ENCODE results near the gene REC8. TPM values are rescaled to one million over a fixed set of nuclear protein-coding genes. Genes with fewer than 3 reads are reported as not detected.

Gene REC8
- total and polyA plus RNA-seq, 4 donors: 2.3 to 4.7 (median 3.8) TPM

GRCh38 chr14:24129410-24129998, 42.4 kb upstream of the REC8 start:
- WGBS: 86% methylated on average over 8 of the region's 8 CpGs
- no peak for TF ChIP-seq RAD21 (IDR thresholded peaks at IDR 0.05)
- no peak for TF ChIP-seq EGR1 (IDR thresholded peaks at IDR 0.05; ENCODE audit: low read depth in 2 of 2)
- no peak for TF ChIP-seq MAX (IDR thresholded peaks at IDR 0.05)
- TF ChIP-seq CTCF (IDR thresholded peaks at IDR 0.05; ENCODE audit: low read depth, low read length, missing input control): no peak
- no peak for TF ChIP-seq FOXA2 (IDR thresholded peaks at IDR 0.05)
- no peak for TF ChIP-seq RXRA (IDR thresholded peaks at IDR 0.05)
- TF ChIP-seq SP1 (IDR thresholded peaks at IDR 0.05): no peak
- no peak for TF ChIP-seq YY1 (IDR thresholded peaks at IDR 0.05)
- no peak for TF ChIP-seq HNF4G (IDR thresholded peaks at IDR 0.05)
- TF ChIP-seq JUND (IDR thresholded peaks at IDR 0.05): no peak
- TF ChIP-seq NR2F2 (IDR thresholded peaks at IDR 0.05): no peak
- TF ChIP-seq, protein P1, sequence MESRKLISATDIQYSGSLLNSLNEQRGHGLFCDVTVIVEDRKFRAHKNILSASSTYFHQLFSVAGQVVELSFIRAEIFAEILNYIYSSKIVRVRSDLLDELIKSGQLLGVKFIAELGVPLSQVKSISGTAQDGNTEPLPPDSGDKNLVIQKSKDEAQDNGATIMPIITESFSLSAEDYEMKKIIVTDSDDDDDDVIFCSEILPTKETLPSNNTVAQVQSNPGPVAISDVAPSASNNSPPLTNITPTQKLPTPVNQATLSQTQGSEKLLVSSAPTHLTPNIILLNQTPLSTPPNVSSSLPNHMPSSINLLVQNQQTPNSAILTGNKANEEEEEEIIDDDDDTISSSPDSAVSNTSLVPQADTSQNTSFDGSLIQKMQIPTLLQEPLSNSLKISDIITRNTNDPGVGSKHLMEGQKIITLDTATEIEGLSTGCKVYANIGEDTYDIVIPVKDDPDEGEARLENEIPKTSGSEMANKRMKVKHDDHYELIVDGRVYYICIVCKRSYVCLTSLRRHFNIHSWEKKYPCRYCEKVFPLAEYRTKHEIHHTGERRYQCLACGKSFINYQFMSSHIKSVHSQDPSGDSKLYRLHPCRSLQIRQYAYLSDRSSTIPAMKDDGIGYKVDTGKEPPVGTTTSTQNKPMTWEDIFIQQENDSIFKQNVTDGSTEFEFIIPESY (IDR thresholded peaks at IDR 0.05): no peak
- TF ChIP-seq TAF1 (conservative IDR thresholded peaks at IDR 0.05): no peak
- TF ChIP-seq HNF4A (conservative IDR thresholded peaks at IDR 0.05): no peak
- H3K27me3 ChIP-seq (ENCODE audit: control insufficient read depth in 4 of 4, insufficient read depth in 4 of 4, low read length in 3 of 4): no peaks in the 10 kb centered on the region
- no peak overlapping the region for H3K9ac ChIP-seq (ENCODE audit: low read depth in 1 of 2, low read length in 2 of 2)
- no peak for DNase-seq (ENCODE audit: low spot score)
- H3K4me1 ChIP-seq (ENCODE audit: control insufficient read depth in 4 of 4, insufficient read depth in 4 of 4, low read length in 3 of 4): peaks cover 7 to 30% (median 23%) of the 10 kb centered on the region in 4 donors
- no peak overlapping the region for H3K4me3 ChIP-seq (ENCODE audit: low read depth in 1 of 3, low read length in 3 of 3)
- H3K27ac ChIP-seq (ENCODE audit: low read depth in 1 of 2, low read length in 2 of 2): peak overlapping the region in 1 of 2 donors; percentile 28
- peaks cover 0 to under 1% (median under 1%) of the 10 kb centered on the region in 4 donors for H3K36me3 ChIP-seq (ENCODE audit: control insufficient read depth in 4 of 4, insufficient read depth in 3 of 4, low read depth in 1 of 4, low read length in 3 of 4)
- no peaks in the 10 kb centered on the region for H3K9me3 ChIP-seq (ENCODE audit: control insufficient read depth in 4 of 4, low read length in 3 of 4)

DNA sequence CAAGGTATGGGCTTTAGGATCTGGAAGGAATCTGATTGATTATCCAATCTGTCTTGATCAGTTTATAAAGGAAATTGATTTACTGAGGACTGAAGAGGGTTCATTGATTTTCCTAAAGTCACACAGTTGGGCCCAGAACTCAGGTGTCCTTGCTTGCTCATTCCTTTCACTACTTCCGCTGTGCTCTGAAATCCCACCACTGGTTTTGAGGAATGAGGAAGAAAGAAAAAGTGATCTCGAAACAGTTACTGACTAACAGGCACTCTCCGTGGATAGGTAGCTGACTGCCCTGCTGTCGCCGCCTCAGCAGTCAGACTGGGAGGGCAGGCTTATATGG, 41.5 kb upstream of the REC8 start, which contains the start of gene FITM1:
Gene FITM1 (plus strand): TSS at position 280 of the 337 bp plus-strand sequence. CDS start 905 bp downstream, outside the sequence.
- H3K9ac ChIP-seq (ENCODE audit: low read depth in 1 of 2, low read length in 2 of 2): peak within 1 kb of the TSS in 1 of 2 donors; percentile 36
- DNase-seq (ENCODE audit: low spot score): no peak

More for the DNA sequence above, 41.5 kb upstream of the REC8 start, which contains the start of gene FITM1:
- peak within 1 kb of the TSS in 1 of 3 donors; percentile 30 for H3K4me3 ChIP-seq (ENCODE audit: low read depth in 1 of 3, low read length in 3 of 3)
- H3K36me3 ChIP-seq (ENCODE audit: control insufficient read depth in 4 of 4, insufficient read depth in 3 of 4, low read depth in 1 of 4, low read length in 3 of 4): no peaks in the 10 kb centered on the region
- H3K4me1 ChIP-seq (ENCODE audit: control insufficient read depth in 4 of 4, insufficient read depth in 4 of 4, low read length in 3 of 4): peaks cover 7 to 33% (median 27%) of the 10 kb centered on the region in 4 donors
- H3K27me3 ChIP-seq (ENCODE audit: control insufficient read depth in 4 of 4, insufficient read depth in 4 of 4, low read length in 3 of 4): no peaks in the 10 kb centered on the region
- H3K9me3 ChIP-seq (ENCODE audit: control insufficient read depth in 4 of 4, low read length in 3 of 4): no peaks in the 10 kb centered on the region
- no peak for TF ChIP-seq GABPA (IDR thresholded peaks at IDR 0.05 in 1 of 2, conservative IDR thresholded peaks at IDR 0.05 in 1 of 2)
- no peak for TF ChIP-seq EGR1 (IDR thresholded peaks at IDR 0.05; ENCODE audit: low read depth in 2 of 2)
- TF ChIP-seq NR2F2 (IDR thresholded peaks at IDR 0.05): no peak
- no peak for TF ChIP-seq YY1 (IDR thresholded peaks at IDR 0.05)
- no peak for TF ChIP-seq RAD21 (IDR thresholded peaks at IDR 0.05)
- no peak for TF ChIP-seq RXRA (IDR thresholded peaks at IDR 0.05)
- no peak for TF ChIP-seq TAF1 (conservative IDR thresholded peaks at IDR 0.05)
- TF ChIP-seq MAX (IDR thresholded peaks at IDR 0.05): no peak
- no peak for TF ChIP-seq FOXA2 (IDR thresholded peaks at IDR 0.05)
- TF ChIP-seq, protein P2, sequence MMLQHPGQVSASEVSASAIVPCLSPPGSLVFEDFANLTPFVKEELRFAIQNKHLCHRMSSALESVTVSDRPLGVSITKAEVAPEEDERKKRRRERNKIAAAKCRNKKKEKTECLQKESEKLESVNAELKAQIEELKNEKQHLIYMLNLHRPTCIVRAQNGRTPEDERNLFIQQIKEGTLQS (IDR thresholded peaks at IDR 0.05): no peak
- no peak for TF ChIP-seq SP1 (IDR thresholded peaks at IDR 0.05)
- TF ChIP-seq JUND (IDR thresholded peaks at IDR 0.05): no peak
- TF ChIP-seq HNF4G (IDR thresholded peaks at IDR 0.05): no peak
- TF ChIP-seq FOXA1 (IDR thresholded peaks at IDR 0.05): no peak
- TF ChIP-seq, protein P1 (IDR thresholded peaks at IDR 0.05): no peak
- no peak for TF ChIP-seq HNF4A (conservative IDR thresholded peaks at IDR 0.05)
- no peak for TF ChIP-seq CTCF (IDR thresholded peaks at IDR 0.05; ENCODE audit: low read depth, low read length, missing input control)
- TF ChIP-seq REST (IDR thresholded peaks at IDR 0.05): no peak
- peak within 1 kb of the TSS; percentile 72 to 83 for H3K27ac ChIP-seq (ENCODE audit: low read depth in 1 of 2, low read length in 2 of 2)
- 90% methylated on average over 5 of the region's 5 CpGs for WGBS
